ENCODE data around the gene NCKAP5L.

DNA sequence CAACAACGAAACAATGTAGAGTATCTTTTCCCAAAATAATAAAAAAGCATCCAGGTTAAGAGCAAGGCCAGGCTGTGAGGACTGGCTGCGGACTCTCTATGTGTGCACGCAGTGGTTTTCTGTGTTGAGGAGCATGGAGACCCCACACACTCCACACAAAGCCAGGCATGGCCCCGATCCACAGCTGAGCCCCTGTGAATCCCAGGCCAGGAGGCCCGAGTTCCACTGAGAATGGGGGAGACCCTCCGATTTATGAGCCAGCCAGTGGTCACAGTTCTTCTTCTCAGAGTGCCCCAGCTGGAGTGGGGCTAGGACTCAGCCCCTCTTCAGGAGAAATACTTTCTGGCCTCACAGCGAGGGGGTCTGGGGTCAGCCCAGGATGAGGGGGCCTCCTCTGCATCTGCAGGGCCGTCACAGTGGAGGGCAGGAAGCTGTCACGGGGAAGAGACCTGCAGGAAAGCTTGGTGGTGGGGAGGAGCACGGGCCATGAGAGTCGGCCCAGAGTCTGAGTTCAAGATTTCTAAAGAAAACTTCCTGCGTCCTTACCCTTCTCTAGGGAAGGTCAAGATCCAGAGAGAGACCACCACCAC lies 20.1 kb downstream of the NCKAP5L start:
- TF ChIP-seq POLR2A (IDR thresholded peaks at IDR 0.05; ENCODE audit: low read depth, low read length) (no peak), TAF1 (IDR thresholded peaks at IDR 0.05; ENCODE audit: borderline replicate concordance, low read depth, low read length) (no peak)
